ENCODE results near the gene PTPRN2. TPM values are rescaled to one million over a fixed set of nuclear protein-coding genes. Genes with fewer than 3 reads are reported as not detected.

The PTPRN2 gene
- total RNA-seq, 1 donor = 0.09 TPM

GRCh38 chr7:158244873-158245723, 342.5 kb downstream of the PTPRN2 start:
- DNase-seq (ENCODE audit: low read depth) = no peak
- no peak for TF ChIP-seq CTCF (IDR thresholded peaks at IDR 0.05; ENCODE audit: insufficient read depth, low read length)
- H3K4me3 ChIP-seq (ENCODE audit: low read depth, low read length) = no peak overlapping the region

GRCh38 chr7:158244430-158244829, 343.2 kb downstream of the PTPRN2 start:
- TF ChIP-seq CTCF (IDR thresholded peaks at IDR 0.05; ENCODE audit: insufficient read depth, low read length) = no peak
- no peak overlapping the region for H3K4me3 ChIP-seq (ENCODE audit: low read depth, low read length)

GRCh38 chr7:158241919-158242318, 345.7 kb downstream of the PTPRN2 start:
- TF ChIP-seq CTCF (IDR thresholded peaks at IDR 0.05; ENCODE audit: insufficient read depth, low read length) = no peak
- DNase-seq (ENCODE audit: low read depth) = no peak
- H3K4me3 ChIP-seq (ENCODE audit: low read depth, low read length) = no peak overlapping the region

More at GRCh38 chr7:158244430-158244829, 343.2 kb downstream of the PTPRN2 start:
- DNase-seq (ENCODE audit: low read depth) = no peak

- no peak for TF ChIP-seq CTCF (IDR thresholded peaks at IDR 0.05; ENCODE audit: insufficient read depth, low read length)
- no peak for DNase-seq (ENCODE audit: low read depth)
- H3K4me3 ChIP-seq (ENCODE audit: low read depth, low read length) = no peak overlapping the region
These were observed 346.8 kb downstream of the PTPRN2 start for GRCh38 chr7:158240801-158241200.

GRCh38 chr7:158239290-158239981, 348.2 kb downstream of the PTPRN2 start:
- H3K4me3 ChIP-seq (ENCODE audit: low read depth, low read length) = no peak overlapping the region
- no peak for TF ChIP-seq CTCF (IDR thresholded peaks at IDR 0.05; ENCODE audit: insufficient read depth, low read length)
- DNase-seq (ENCODE audit: low read depth) = no peak

GRCh38 chr7:158238616-158239289, 348.9 kb downstream of the PTPRN2 start:
- no peak for TF ChIP-seq CTCF (IDR thresholded peaks at IDR 0.05; ENCODE audit: insufficient read depth, low read length)
- no peak overlapping the region for H3K4me3 ChIP-seq (ENCODE audit: low read depth, low read length)
- no peak for DNase-seq (ENCODE audit: low read depth)

Measured in fibroblast of the aortic adventitia (primary cell).